H9 (cell line): ENCODE measurements around the gene PSMG2. TPM values are rescaled to one million over a fixed set of nuclear protein-coding genes. Genes with fewer than 3 reads are reported as not detected.

Experiments
- DNase-seq: peaks from one replicate; pipeline ENCODE4 v3.0.0-alpha.2; 2017
- H2AFZ ChIP-seq: one replicate; pipeline ENCODE4 v1.6.1; 2013; ENCODE audit warnings: mild to moderate bottlenecking, low read length, control low read depth, moderate library complexity
- H2AK5ac ChIP-seq: 2 replicates; pipeline ENCODE4 v1.6.1; 2013; ENCODE audit warnings: low read length, control low read depth, mixed read lengths; ENCODE audit not compliant: insufficient read length
- H2BK120ac ChIP-seq: one replicate; pipeline ENCODE4 v1.6.1; 2013; ENCODE audit warnings: low read depth, mild to moderate bottlenecking, low read length, control low read depth, inconsistent platforms; ENCODE audit not compliant: poor library complexity, severe bottlenecking
- H2BK12ac ChIP-seq: 2 replicates; pipeline ENCODE4 v1.6.1; 2013; ENCODE audit warnings: low read length, control low read depth, mixed read lengths, low read depth; ENCODE audit not compliant: insufficient read length
- H2BK15ac ChIP-seq: 2 replicates; pipeline ENCODE4 v1.6.1; 2013; ENCODE audit warnings: low read depth, low read length, control low read depth
- H2BK20ac ChIP-seq: one replicate; pipeline ENCODE4 v1.6.1; 2013; ENCODE audit warnings: low read depth, mild to moderate bottlenecking, low read length, control low read depth, inconsistent platforms; ENCODE audit not compliant: poor library complexity, severe bottlenecking
- H2BK5ac ChIP-seq: 2 replicates; pipeline ENCODE4 v1.6.1; 2013; ENCODE audit warnings: low read length, control low read depth, mixed read lengths; ENCODE audit not compliant: insufficient read length
- H3K14ac ChIP-seq: 2 replicates; pipeline ENCODE4 v1.6.1; 2013; ENCODE audit warnings: low read length, control low read depth; ENCODE audit not compliant: insufficient read depth
- H3K18ac ChIP-seq: 2 replicates; pipeline ENCODE4 v1.6.1; 2013; ENCODE audit warnings: low read depth, mild to moderate bottlenecking, mixed read lengths, low read length, control low read depth; ENCODE audit not compliant: insufficient read length
- H3K23ac ChIP-seq: 2 replicates; pipeline ENCODE4 v1.6.1; 2013; ENCODE audit warnings: low read length, control low read depth, mixed read lengths, low read depth; ENCODE audit not compliant: insufficient read length
- H3K23me2 ChIP-seq: 2 replicates; pipeline ENCODE4 v1.6.1; 2013; ENCODE audit warnings: low read depth, mild to moderate bottlenecking, mixed read lengths, low read length, control low read depth; ENCODE audit not compliant: insufficient read length, poor library complexity, severe bottlenecking
- H3K27ac ChIP-seq: 2 replicates; pipeline ENCODE4 v1.5.1; 2013; ENCODE audit warnings: low read length, control low read depth, mixed read lengths, low read depth; ENCODE audit not compliant: insufficient read length
- H3K27me3 ChIP-seq: 2 replicates; pipeline ENCODE4 v1.6.1; 2013; ENCODE audit warnings: low read length, control low read depth, inconsistent platforms; ENCODE audit not compliant: insufficient read depth
- H3K4ac ChIP-seq: 2 replicates; pipeline ENCODE4 v1.6.1; 2013; ENCODE audit warnings: low read depth, mild to moderate bottlenecking, control low read depth, inconsistent platforms, low read length, moderate library complexity
- H3K4me1 ChIP-seq: 2 replicates; pipeline ENCODE4 v1.6.1; 2013; ENCODE audit warnings: low read length, control low read depth, inconsistent platforms; ENCODE audit not compliant: insufficient read depth
- H3K4me2 ChIP-seq: 2 replicates; pipeline ENCODE4 v1.6.1; 2013; ENCODE audit warnings: low read length, control low read depth, mixed read lengths; ENCODE audit not compliant: insufficient read length, insufficient read depth
- H3K56ac ChIP-seq: 2 replicates; pipeline ENCODE4 v1.6.1; 2013; ENCODE audit warnings: low read depth, mild to moderate bottlenecking, mixed read lengths, low read length, control low read depth; ENCODE audit not compliant: insufficient read length
- H3K79me1 ChIP-seq: 2 replicates; pipeline ENCODE4 v1.6.1; 2013; ENCODE audit warnings: low read depth, mild to moderate bottlenecking, moderate library complexity, low read length, control low read depth, inconsistent platforms; ENCODE audit not compliant: insufficient read depth, poor library complexity, severe bottlenecking
- H3K79me2 ChIP-seq: 2 replicates; pipeline ENCODE4 v1.6.1; 2013; ENCODE audit warnings: low read length, control low read depth, inconsistent platforms; ENCODE audit not compliant: insufficient read depth
- H3K9ac ChIP-seq: 2 replicates; pipeline ENCODE4 v1.6.1; 2013; ENCODE audit warnings: low read length, control low read depth, mixed read lengths; ENCODE audit not compliant: insufficient read length; ENCODE audit errors: extremely low read depth
- H3K9me3 ChIP-seq: one replicate; pipeline ENCODE4 v1.6.1; 2013; ENCODE audit warnings: low read depth, low read length, inconsistent platforms; ENCODE audit not compliant: control insufficient read depth
- H3T11ph ChIP-seq: one replicate; pipeline ENCODE4 v1.6.1; 2013; ENCODE audit warnings: mild to moderate bottlenecking, low read length, control low read depth, inconsistent platforms
- H4K20me1 ChIP-seq: one replicate; pipeline ENCODE4 v1.6.1; 2013; ENCODE audit not compliant: control insufficient read depth, insufficient read length, insufficient read depth
- H4K5ac ChIP-seq: 2 replicates; pipeline ENCODE4 v1.6.1; 2013; ENCODE audit warnings: low read depth, mild to moderate bottlenecking, mixed read lengths, low read length, control low read depth; ENCODE audit not compliant: insufficient read length
- H4K8ac ChIP-seq: replicated peaks from 2 replicates; pipeline ENCODE4 v1.6.1; 2013; ENCODE audit warnings: low read length, control low read depth, mixed read lengths, low read depth; ENCODE audit not compliant: insufficient read length
- H4K91ac ChIP-seq: 2 replicates; pipeline ENCODE4 v1.6.1; 2013; ENCODE audit warnings: low read depth, mild to moderate bottlenecking, moderate library complexity, mixed read lengths, low read length, control low read depth; ENCODE audit not compliant: insufficient read length
- H3K27ac Mint-ChIP-seq, 3 experiments: 2 replicates in 2 of 3; 3 replicates in 1 of 3; pipeline ENCODE4 v1.8.0; 2020 to 2021; ENCODE audit warnings: mixed read lengths in 3 of 3, mild to moderate bottlenecking in 1 of 3, moderate library complexity in 1 of 3
- H3K27me3 Mint-ChIP-seq: 2 replicates; pipeline ENCODE4 v1.8.0; 2021; ENCODE audit warnings: low read depth, mild to moderate bottlenecking, moderate library complexity, mixed read lengths
- H3K36me3 Mint-ChIP-seq, 3 experiments: 2 replicates in 2 of 3; 3 replicates in 1 of 3; pipeline ENCODE4 v1.8.0; 2020 to 2021; ENCODE audit warnings: low read depth in 3 of 3, mixed read lengths in 3 of 3; ENCODE audit not compliant: insufficient read depth in 1 of 3
- H3K4me1 Mint-ChIP-seq, 2 experiments: 2 replicates each; pipeline ENCODE4 v1.8.0; 2020; ENCODE audit warnings: mixed read lengths in 2 of 2
- H3K4me3 Mint-ChIP-seq, 2 experiments: 2 replicates in 1 of 2; 3 replicates in 1 of 2; pipeline ENCODE4 v1.8.0; 2020 to 2021; ENCODE audit warnings: mild to moderate bottlenecking in 2 of 2, mixed read lengths in 2 of 2, moderate library complexity in 1 of 2
- H3K9me3 Mint-ChIP-seq, 2 experiments: 2 replicates in 1 of 2; 3 replicates in 1 of 2; pipeline ENCODE4 v1.8.0; 2020; ENCODE audit warnings: mild to moderate bottlenecking in 2 of 2, mixed read lengths in 2 of 2, moderate library complexity in 1 of 2
- CTCF ChIP-seq: fragments of 200-600 bp; sonication (generic); conservative IDR thresholded peaks from 3 replicates; pipeline ENCODE4 v1.8.0; 2021; ENCODE audit warnings: antibody characterized with exemption, mild to moderate bottlenecking
- WGBS: extraction: QIAGEN DNeasy Blood & Tissue Kit; methylation state at CpG from one replicate; pipeline ENCODE4 v1.1.7; 2013; ENCODE audit warnings: missing lambda C conversion rate, low lambda C conversion rate, mixed read lengths; ENCODE audit not compliant: insufficient read length; ENCODE audit errors: extremely low coverage; 5-methylcytosine and 5-hydroxymethylcytosine counted together
- total RNA-seq: library from RNA; stranded (reverse); gene quantifications from 2 replicates; pipeline ENCODE4 v1.2.1, GENCODE V29; 2021

PSMG2 gene
- total RNA-seq, 1 experiment from 2014 or later = 72.2 TPM

GRCh38 chr18:12722731-12723130, 19.9 kb downstream of the PSMG2 start:
- no peak overlapping the region for H2AFZ ChIP-seq
- H3T11ph ChIP-seq = no peak overlapping the region
- no peaks in the 10 kb centered on the region for H3K23me2 ChIP-seq
- H3K4me1 ChIP-seq = peaks cover 6% of the 10 kb centered on the region
- H4K91ac ChIP-seq = no peak overlapping the region
- no peak overlapping the region for H2BK12ac ChIP-seq
- no peak overlapping the region for H4K8ac ChIP-seq
- no peak overlapping the region for H4K5ac ChIP-seq
- TF ChIP-seq CTCF = no peak
- DNase-seq = no peak
- H3K9me3 Mint-ChIP-seq = peaks cover 0 to 2% of the 10 kb centered on the region in 2 experiments; a peak in 1 of 5 replicates
- no peak overlapping the region for H3K14ac ChIP-seq
- H2BK15ac ChIP-seq = no peak overlapping the region
- H3K9me3 ChIP-seq = no peaks in the 10 kb centered on the region
- no peaks in the 10 kb centered on the region for H4K20me1 ChIP-seq
- no peaks in the 10 kb centered on the region for H3K27me3 ChIP-seq
- no peaks in the 10 kb centered on the region for H3K27me3 Mint-ChIP-seq
- no peak overlapping the region for H3K9ac ChIP-seq
- H3K4ac ChIP-seq = no peak overlapping the region
- H3K27ac Mint-ChIP-seq = no peak overlapping the region
- WGBS = no CpG with 5 or more reads among the region's 7 CpGs
- no peak overlapping the region for H2AK5ac ChIP-seq
- peaks cover 15 to 60% (median 57%) of the 10 kb centered on the region in 3 experiments; a peak in 6 of 7 replicates for H3K36me3 Mint-ChIP-seq
- no peak overlapping the region for H3K56ac ChIP-seq
- no peak overlapping the region for H3K23ac ChIP-seq
- H3K79me1 ChIP-seq = no peaks in the 10 kb centered on the region
- no peak overlapping the region for H2BK120ac ChIP-seq
- H2BK5ac ChIP-seq = no peak overlapping the region
- no peak overlapping the region for H2BK20ac ChIP-seq
- no peak overlapping the region for H3K18ac ChIP-seq
- H3K4me3 Mint-ChIP-seq = no peak overlapping the region
- no peaks in the 10 kb centered on the region for H3K79me2 ChIP-seq
- H3K4me2 ChIP-seq = no peak overlapping the region
- H3K27ac ChIP-seq = no peak overlapping the region
- peaks cover 0 to 5% of the 10 kb centered on the region in 2 experiments; a peak in 2 of 4 replicates for H3K4me1 Mint-ChIP-seq
